ENCODE measurements around the gene ANAPC2. TPM values are rescaled to one million over a fixed set of nuclear protein-coding genes. Genes with fewer than 3 reads are reported as not detected.

ANAPC2 gene
- total and polyA plus RNA-seq, 12 donors = 23.7 to 69.6 (median 27.7) TPM

DNA sequence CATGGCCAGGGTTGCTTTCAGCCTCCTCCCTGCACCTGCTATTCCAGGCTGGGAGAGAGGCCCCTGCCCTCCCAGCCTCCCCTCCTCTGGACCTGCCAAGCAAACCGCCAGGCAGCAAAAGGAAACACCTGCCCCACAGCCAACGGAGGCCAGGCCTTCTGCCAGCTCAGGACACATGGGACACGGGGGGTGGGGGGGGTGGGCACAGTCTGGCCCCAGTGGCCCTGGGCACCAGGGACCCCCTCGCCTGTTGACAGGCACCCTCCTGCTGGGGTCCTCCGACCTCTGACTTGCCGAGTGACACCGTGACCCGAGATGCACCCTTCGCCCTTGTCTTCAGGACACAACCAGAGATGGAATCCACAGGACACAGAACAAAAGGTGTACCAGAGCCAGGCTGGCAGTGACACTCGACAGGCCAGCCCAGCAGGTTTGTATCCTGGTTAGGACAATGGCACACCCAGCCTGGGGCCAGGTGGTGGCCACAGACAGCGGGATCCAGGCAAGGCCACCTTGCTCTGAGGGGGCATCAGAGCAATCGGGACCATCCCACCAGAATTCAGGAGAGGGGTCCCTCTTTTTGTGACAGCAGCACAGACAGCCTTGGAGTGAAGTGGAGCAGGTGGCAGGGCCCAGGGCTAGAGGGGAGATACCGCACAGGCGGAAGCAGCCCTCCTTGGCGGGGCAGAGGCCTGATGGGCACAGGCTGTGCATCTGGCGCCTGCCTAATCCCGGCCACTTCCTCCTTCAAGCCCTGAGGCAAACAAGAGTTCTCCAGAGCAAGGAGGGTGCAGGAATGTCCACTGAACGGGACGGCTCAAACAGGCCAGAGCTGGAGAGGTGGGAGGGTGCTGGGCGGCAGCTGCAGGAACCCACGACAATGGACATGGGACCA, 15.2 kb downstream of the ANAPC2 start:
- Histone ChIP-seq H3K36me3 (peaks cover 0 to 13% (median 0%) of the 10 kb centered on the region in 9 donors), H3K9me3 (no peaks in the 10 kb centered on the region), H3K27me3 (peaks cover 11 to 69% (median 35%) of the 10 kb centered on the region in 7 donors), H3K4me1 (peaks cover 8 to 28% (median 13%) of the 10 kb centered on the region in 9 donors), H3K4me3 (no peak overlapping the region), H3K27ac (no peak overlapping the region)
- no peak for DNase-seq
- intact Hi-C loops (cut with DNase I) = loop anchor here in 1 of 10 donors (5.0 kb wide), 1 partner anchor 36 kb away; the partner anchor contains the start of gene GRIN1
- no peak for ATAC-seq
- WGBS, 2 donors = 63 to 65% methylated on average over 21 of the region's 21 CpGs
- TF ChIP-seq, protein P1, sequence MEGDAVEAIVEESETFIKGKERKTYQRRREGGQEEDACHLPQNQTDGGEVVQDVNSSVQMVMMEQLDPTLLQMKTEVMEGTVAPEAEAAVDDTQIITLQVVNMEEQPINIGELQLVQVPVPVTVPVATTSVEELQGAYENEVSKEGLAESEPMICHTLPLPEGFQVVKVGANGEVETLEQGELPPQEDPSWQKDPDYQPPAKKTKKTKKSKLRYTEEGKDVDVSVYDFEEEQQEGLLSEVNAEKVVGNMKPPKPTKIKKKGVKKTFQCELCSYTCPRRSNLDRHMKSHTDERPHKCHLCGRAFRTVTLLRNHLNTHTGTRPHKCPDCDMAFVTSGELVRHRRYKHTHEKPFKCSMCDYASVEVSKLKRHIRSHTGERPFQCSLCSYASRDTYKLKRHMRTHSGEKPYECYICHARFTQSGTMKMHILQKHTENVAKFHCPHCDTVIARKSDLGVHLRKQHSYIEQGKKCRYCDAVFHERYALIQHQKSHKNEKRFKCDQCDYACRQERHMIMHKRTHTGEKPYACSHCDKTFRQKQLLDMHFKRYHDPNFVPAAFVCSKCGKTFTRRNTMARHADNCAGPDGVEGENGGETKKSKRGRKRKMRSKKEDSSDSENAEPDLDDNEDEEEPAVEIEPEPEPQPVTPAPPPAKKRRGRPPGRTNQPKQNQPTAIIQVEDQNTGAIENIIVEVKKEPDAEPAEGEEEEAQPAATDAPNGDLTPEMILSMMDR (IDR thresholded peaks at IDR 0.05) = no peak

DNA sequence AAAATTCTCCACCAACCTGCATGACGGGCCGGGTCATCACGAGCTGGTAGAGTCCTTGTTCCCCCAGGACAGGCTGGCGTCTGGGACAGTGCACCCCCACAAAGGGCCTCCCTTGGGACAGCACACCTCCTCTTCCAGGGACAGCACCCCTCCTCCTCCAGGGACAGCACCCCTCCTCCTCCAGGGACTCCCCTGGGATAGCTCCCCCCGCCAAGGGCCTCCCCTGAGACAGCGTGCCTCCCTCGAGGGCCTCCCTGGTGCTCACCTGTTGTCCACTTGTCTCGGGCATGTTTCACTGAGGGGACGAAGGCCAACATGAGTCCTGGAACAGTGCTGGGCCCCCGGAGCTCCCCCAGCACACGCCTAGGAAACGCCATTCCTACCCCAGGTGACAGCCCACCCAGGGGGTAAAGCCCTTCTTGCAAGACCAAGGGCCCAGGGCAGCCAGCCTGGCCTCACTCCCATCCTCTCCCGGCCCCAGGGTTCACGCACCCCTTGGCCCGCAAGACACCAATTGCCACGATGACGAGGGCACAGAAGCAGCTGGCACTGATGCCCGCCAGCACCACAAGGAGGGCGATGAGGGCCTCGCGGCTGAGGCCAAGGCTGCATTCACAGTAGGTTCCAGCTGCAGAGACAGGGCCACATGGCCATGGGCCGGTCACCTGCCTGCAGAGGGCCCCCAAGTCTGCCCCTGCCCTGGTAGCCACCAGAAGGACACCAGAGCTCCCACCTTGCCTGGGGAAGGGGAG, 17.0 kb downstream of the ANAPC2 start:
- Histone ChIP-seq H3K27me3 (peaks cover 28 to 87% (median 53%) of the 10 kb centered on the region in 7 donors), H3K4me3 (no peak overlapping the region), H3K9me3 (no peaks in the 10 kb centered on the region), H3K27ac (no peak overlapping the region), H3K4me1 (peaks cover 13 to 35% (median 21%) of the 10 kb centered on the region in 9 donors), H3K36me3 (no peaks in the 10 kb centered on the region)
- intact Hi-C loops (cut with DNase I) = loop anchor here in 1 of 10 donors (5.0 kb wide), 1 partner anchor 34 kb away; the partner anchor contains the start of gene GRIN1
- WGBS, 2 donors = 79 to 82% methylated on average over 21 to 22 of the region's 22 CpGs
- TF ChIP-seq, protein P1 (IDR thresholded peaks at IDR 0.05) = no peak
- ATAC-seq = no peak
- DNase-seq = no peak

DNA sequence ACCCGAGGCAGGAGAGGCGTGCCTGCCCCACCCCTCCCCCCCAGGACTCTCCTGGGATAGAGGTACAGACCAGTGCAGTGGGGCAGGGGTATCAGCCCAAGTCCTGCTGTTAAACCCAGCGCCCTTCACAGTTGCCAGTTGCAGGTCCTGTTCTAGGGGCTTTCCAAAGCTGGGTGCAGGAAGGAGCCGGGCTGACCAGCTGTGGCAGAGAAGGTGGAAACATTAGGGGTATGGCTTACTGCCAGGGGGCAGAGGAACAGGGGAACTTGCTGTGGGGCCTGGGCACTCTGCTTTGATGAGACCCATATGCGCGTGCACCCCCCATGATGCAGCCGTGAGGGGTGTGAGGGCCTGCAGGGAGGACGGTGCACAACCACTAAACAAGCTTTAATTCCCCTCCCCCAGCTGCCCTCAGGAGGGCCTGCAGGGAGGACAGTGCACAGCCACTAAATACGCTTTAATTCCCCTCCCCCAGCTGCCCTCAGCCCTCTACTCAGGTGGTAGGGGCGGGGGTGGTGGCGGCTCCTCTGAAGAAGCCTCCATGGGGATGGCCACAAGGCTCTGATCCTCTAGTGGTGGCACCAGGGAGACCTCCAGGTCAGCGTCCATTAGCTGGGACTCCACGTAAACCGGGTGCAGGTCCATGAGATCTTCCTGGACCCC, 17.7 kb downstream of the ANAPC2 start:
- no peak overlapping the region for H3K4me3 ChIP-seq
- H3K27me3 ChIP-seq = peaks cover 35 to 93% (median 60%) of the 10 kb centered on the region in 7 donors
- ATAC-seq (no peak), DNase-seq (no peak)
- 41 to 43% methylated on average over 14 of the region's 14 CpGs for WGBS, 2 donors
- no peaks in the 10 kb centered on the region for H3K36me3 ChIP-seq
- no peaks in the 10 kb centered on the region for H3K9me3 ChIP-seq
- intact Hi-C loops (cut with DNase I) = loop anchor here in 1 of 10 donors (5.0 kb wide), 1 partner anchor 33 kb away; the partner anchor contains the start of gene GRIN1
- H3K4me1 ChIP-seq = peaks cover 13 to 35% (median 21%) of the 10 kb centered on the region in 9 donors
- no peak overlapping the region for H3K27ac ChIP-seq
- TF ChIP-seq, protein P1 (IDR thresholded peaks at IDR 0.05) = no peak

Data from heart right ventricle (tissue), 16 donors.